UCSD-AML1 (cell line): ENCODE results near the gene UNKL.

Source experiments
- DNase-seq: peaks from one replicate; lab custom pipeline; 2025; ENCODE audit not compliant: unreplicated experiment; lab: John Stamatoyannopoulos, UW

UNKL gene

GRCh38 chr16:1407753-1408152 is 6.8 kb downstream of the UNKL start:
- no peak for DNase-seq

DNA sequence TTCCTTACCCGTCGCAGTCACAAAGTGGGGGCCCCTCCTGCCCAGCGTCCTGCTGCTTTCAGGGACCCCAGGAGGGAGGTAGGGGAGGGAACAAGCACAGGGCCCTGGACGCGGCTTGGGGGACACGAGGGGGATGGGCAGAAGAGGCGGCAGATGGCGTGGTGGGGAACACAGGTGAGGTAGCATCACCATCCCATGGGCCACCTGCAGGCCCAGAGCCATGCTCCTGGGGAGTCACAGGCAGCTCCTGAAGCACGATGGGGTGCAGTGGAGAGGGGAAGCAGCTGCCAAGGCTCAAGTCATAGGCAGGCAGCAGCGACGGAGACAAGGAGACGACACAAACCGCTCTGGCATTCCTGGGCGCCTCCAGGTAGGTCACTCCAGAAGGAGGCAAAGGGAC is 10.8 kb downstream of the UNKL start:
- no peak for DNase-seq

DNA sequence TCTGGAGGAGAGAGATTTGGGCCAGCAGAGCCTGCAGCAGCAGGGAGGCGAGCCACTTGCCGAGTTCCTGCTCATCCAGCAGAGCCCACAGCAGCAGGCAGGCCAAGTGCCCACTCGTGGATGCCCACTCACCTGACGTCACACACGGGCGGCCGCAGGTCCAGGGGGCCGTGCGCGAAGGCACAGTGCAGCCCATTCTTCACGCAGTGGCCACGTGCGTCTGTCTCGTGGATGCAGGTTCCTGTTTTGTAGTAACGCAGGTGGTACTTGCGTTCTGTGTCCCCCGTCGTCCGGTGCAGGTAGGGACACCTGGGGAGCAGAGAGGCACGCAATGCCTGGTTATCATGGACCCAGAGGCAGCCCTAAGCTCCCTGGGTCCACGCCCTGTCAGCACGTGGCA is 11.5 kb downstream of the UNKL start:
- no peak for DNase-seq

DNA sequence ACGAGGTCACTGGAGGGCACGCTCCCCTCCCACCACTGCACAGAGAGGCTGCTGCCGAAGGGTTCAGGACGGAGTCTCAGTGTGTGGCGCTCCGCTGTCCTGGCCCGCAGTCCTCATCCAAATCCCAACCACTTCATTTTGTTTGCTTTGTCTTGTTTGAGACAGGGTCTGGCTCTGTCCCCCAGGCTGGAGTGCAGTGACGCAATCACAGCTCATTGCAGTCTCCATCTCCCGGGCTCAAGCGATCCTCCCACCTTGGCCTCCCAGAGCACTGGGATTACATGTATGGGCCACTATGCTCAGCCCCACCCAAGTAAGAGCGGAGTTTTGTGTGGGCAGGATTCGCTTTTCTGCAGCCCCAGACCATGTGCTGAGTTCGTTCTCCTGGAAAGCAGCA is 12.7 kb downstream of the UNKL start:
- no peak for DNase-seq

- no peak for DNase-seq
These were observed 13.3 kb downstream of the UNKL start for GRCh38 chr16:1401061-1401757.

DNA sequence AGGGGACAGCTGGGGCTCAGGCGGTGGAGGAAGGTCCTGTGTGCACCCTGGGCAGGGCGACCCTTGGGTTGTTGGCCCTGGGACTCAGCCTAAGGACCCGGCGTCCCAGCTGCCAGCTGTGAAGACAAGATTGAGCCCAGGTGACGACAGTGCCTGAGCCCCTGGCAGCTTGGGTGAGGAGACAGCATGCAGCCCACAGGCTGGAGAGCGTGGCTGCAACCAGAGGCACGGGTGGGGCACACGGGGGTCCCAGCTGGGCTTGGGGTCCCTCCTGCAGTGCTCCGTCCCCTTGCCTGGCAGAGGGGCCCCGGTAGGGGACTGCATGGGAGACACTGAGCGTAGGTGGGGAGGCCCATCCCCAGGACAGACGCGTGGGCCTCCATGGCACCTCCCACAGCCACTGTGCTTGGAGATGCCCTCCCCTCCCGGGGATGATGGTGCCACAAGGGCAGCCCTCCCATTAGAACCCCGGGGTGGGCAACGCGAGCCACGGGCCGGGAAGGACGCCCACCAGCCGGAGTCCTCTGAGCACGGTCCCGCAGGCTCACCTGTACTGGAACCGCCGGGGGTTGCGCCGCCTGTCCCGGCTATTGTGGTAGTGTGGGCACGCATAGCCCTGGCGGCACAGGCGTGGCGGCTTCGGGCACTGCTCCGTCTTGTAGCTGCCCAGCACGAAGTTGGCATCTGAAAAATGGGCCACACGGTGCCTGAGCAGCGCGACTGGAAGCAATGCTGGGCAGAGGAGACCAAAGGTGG is 15.5 kb downstream of the UNKL start:
- no peak for DNase-seq

DNA sequence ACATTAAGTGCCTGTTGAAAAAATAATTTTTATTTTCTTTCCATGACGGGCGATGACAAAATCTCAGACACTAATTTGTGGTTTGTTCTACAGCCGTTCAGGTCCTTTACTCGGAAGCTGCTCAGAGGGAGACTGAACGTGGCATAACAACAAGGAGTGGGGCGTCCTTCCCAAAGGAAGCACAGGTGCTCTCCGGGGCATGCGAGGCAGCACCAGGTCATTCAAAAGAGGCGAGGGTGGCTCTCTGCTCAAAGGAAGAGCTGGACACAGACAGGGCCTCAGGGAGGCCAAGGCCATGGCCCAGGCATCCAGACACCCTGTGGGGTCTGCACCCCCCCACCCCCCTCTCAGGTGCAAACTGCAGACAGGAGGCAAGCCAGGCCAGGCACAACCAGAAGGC is 16.2 kb downstream of the UNKL start:
- DNase-seq = no peak

GRCh38 chr16:1397779-1398178 is 16.7 kb downstream of the UNKL start:
- DNase-seq = no peak

GRCh38 chr16:1395444-1396031 is 19.0 kb downstream of the UNKL start:
- no peak for DNase-seq

DNA sequence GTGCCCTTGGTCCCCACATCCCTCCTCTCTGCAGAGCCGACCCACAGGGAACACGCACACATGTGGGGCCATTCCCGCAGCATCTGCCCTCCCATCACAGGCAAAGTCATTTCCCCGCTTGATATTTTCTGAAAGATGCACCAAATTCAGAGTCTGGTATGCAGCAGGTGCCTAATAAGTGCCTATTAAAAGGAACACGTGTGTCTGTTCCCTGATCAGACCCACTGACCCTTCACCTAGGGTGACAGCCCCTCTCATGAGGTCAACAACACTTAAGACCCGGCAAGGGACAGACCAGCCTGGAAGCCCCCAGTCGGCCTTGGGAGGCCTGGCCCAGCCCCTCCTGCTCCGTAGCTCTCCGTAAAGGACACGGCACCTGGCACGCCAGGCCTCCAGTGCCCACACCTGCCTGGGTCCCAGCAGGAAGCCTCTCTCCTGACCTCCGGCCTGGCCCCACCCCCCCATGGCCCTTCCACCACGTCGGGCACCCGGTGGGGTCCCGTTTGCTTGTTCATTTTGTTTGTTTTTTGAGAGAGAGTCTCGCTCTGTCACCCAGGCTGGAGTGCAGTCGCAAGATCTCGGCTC is 20.0 kb downstream of the UNKL start:
- no peak for DNase-seq

- DNase-seq = no peak
These were observed 20.8 kb downstream of the UNKL start for GRCh38 chr16:1393613-1394176.

DNA sequence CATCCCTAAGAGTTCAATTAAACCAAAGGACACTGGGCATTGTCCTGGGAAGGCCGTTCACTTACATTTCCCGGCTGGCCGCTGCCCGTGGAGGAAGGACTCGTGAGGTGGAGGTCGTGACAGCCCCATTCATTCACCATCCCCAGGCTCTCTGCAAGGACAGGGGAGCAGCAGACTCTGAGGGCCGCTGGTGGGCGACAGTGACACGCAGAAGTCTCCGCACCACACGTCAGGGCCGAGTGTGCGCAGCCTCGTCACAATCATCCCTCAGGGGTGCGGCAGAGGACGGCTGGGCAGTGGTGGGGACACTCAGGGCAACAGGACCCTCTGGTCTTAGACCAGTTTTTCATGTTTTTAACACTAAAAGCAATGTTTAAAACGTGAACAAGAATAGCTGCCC is 21.7 kb downstream of the UNKL start:
- DNase-seq = no peak

GRCh38 chr16:1390239-1390779 is 24.2 kb downstream of the UNKL start:
- no peak for DNase-seq

- no peak for DNase-seq
These were observed 24.7 kb downstream of the UNKL start for GRCh38 chr16:1389762-1390161.

- DNase-seq = no peak
These were observed 27.2 kb downstream of the UNKL start for GRCh38 chr16:1387331-1387730.

- no peak for DNase-seq
These were observed 29.3 kb downstream of the UNKL start for GRCh38 chr16:1385232-1385631.

GRCh38 chr16:1383556-1383955 is 30.9 kb downstream of the UNKL start:
- no peak for DNase-seq

- DNase-seq = no peak
These were observed 32.7 kb downstream of the UNKL start for GRCh38 chr16:1381612-1382406.

DNA sequence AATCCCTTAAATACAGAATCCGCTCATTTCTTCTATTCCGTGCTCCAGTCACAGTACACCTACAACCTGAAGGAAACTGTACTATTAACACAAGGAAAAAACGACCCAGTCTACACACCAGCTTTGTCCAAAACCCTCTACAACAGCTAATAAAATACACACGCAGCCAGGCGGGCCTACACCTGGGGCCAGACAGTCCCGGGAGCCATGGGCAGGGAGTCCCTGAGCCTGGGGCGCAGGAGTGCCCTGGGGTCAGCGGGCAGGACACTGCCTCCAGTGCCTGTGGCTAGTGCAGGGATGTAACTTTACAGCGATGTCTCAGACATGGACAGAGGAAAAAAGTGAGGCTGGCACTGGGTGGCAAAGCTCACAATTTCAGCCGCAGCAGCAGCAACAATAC is 34.3 kb downstream of the UNKL start:
- DNase-seq = no peak

DNA sequence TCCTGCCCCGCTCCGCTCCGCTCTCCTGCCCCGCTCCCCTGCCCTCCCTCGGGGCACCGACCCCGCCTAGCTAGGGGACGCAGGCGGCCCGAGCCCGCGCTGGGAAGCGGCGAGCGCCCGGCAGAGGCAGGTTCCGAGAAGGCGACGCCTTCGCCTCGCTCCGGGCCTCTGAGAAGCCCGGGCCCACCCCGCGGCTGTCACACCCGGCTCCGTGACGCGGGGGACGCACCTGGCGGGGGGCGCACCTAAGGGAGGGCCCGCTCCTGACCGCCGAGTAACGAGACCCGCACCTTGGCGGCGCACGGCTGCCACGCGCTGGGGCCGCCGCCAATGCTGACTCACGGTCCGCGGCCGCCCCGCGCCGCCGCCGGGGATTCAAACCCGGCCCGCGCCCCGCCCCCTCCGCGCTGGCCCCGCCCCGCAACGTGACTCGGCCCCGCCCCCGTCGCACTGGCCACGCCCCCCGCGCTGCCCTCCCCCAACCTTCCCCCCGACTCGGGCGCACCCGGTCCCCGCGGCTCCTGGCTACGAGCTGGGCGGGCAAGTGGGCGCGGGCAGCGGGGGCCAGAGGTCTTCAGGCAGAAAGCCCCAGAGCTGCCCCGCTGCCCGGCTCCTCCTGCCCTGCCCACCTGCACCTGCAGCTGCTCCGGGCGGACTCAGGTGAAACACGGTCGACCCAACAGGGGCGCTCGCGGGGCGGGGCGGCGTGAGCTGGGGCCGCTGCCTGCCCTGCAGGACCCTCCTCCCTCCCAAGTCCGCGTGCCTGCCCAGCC is 35.0 kb downstream of the UNKL start:
- DNase-seq = peak; percentile 63
